Measurements from ENCODE around the gene CD6.

Gene CD6

DNA sequence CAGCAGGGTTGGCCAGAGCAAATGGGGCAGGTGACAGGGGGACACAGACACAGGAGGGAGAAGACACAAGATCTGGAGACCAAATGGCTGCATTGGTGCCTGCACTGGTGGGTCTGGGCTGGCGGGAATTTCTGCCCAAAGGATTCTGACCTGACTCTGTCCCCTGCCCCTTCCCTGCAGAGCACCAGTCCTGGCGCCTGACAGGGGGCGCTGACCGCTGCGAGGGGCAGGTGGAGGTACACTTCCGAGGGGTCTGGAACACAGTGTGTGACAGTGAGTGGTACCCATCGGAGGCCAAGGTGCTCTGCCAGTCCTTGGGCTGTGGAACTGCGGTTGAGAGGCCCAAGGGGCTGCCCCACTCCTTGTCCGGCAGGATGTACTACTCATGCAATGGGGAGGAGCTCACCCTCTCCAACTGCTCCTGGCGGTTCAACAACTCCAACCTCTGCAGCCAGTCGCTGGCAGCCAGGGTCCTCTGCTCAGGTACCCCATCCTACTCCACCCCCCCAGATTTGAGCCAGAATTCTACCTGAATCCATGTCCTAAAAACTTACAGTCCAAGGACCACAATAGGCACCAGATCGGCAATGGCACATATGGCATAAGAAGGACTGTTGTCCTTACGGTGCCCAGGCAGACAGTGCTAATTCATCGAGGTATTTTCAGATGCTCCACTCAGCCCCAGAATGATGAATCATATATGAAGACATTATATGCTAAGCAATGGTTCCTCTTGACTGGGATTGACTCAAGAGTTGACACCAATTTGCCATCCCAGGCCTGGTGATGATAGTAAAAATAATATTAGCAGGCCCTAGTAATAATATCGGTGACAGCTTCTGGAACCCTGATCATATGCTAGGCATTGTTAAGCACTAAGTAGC is 38.2 kb downstream of the CD6 start:
- TF ChIP-seq CTCF (conservative IDR thresholded peaks at IDR 0.05; ENCODE audit: control insufficient read depth, insufficient read depth, low read depth, low read length), result no peak
- DNase-seq (ENCODE audit: low read depth), result no peak
- no peak overlapping the region for H3K4me3 ChIP-seq (ENCODE audit: control insufficient read depth, low read depth, low read length)

DNA sequence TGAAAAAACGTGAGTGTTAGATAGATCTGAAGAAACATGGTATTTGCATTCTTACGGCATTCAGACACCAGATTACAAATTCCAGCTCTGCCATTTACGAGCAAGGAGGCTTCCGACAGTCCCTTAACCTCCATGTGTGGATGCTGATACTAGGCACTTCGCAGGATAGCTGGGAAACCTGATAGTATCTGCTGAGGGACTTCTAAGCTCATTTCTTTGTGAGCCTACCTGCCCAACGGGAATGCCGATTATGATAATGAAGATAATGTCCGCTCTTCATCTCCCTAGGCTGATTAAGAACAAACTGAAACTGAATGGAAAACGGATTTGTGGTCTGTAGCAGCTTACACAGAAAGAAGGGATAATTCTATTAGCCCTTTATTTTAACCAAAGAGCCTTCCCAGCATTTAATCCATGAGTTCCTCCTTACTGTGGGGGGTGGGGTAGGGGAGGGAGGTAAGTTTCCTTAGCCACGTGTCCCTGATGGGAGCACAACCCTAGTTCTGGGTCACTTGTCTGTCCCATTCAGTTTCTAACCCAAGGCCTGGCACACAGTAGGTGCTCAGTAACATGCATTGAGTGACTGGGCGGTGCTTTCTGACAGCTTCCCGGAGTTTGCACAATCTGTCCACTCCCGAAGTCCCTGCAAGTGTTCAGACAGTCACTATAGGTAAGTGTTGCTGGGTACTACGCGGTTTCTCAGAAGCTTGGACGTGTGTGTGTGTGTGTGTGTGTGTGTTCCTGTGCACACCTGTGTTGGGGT is 39.2 kb downstream of the CD6 start:
- DNase-seq (ENCODE audit: low read depth), result no peak

GRCh38 chr11:61011229-61011870 is 39.9 kb downstream of the CD6 start:
- H3K4me3 ChIP-seq (ENCODE audit: control insufficient read depth, low read depth, low read length), result no peak overlapping the region
- TF ChIP-seq CTCF (conservative IDR thresholded peaks at IDR 0.05; ENCODE audit: control insufficient read depth, insufficient read depth, low read depth, low read length), result no peak
- no peak for DNase-seq (ENCODE audit: low read depth)

More for the DNA sequence above, 39.2 kb downstream of the CD6 start:
- no peak for TF ChIP-seq CTCF (conservative IDR thresholded peaks at IDR 0.05; ENCODE audit: control insufficient read depth, insufficient read depth, low read depth, low read length)
- no peak overlapping the region for H3K4me3 ChIP-seq (ENCODE audit: control insufficient read depth, low read depth, low read length)

GRCh38 chr11:61011950-61012736 is 40.7 kb downstream of the CD6 start:
- peak; percentile 1 for DNase-seq (ENCODE audit: low read depth)
- TF ChIP-seq CTCF (conservative IDR thresholded peaks at IDR 0.05; ENCODE audit: control insufficient read depth, insufficient read depth, low read depth, low read length), result no peak
- H3K4me3 ChIP-seq (ENCODE audit: control insufficient read depth, low read depth, low read length), result no peak overlapping the region

DNA sequence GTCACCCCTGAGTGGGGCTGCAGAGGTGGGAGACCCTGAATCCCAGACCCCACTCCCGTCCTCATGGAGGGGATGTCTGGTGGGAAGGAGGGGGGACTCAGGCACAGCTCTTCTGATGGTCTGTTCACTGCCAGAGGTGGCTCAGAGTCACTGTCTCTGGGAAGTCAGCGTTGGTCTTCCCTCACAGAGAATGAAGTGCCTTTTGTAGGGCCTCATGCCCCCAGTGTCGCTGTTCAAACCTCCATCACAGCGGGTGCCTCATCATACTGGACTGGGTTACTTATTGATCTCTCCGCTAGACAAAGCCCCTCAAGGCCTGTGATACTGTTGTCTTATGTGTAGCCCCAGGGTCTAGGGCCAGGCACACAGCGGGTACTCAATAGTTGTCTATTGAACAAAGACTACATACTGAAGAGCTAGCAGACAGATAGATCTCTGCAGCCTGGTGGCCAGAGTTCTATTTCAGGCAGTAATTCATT is 41.3 kb downstream of the CD6 start:
- TF ChIP-seq CTCF (conservative IDR thresholded peaks at IDR 0.05; ENCODE audit: control insufficient read depth, insufficient read depth, low read depth, low read length), result no peak
- H3K4me3 ChIP-seq (ENCODE audit: control insufficient read depth, low read depth, low read length), result no peak overlapping the region
- DNase-seq (ENCODE audit: low read depth), result no peak

- H3K4me3 ChIP-seq (ENCODE audit: control insufficient read depth, low read depth, low read length), result no peak overlapping the region
- TF ChIP-seq CTCF (conservative IDR thresholded peaks at IDR 0.05; ENCODE audit: control insufficient read depth, insufficient read depth, low read depth, low read length), result no peak
- DNase-seq (ENCODE audit: low read depth), result no peak
These were observed 46.6 kb downstream of the CD6 start for GRCh38 chr11:61018059-61018458.
